ENCODE results near the gene SOX18.
"Not testable (repeated sequence)": the region's sequence is repeated elsewhere in the genome, so short reads cannot be mapped to it uniquely, and the experiment has no call there.

Gene SOX18

GRCh38 chr20:64092258-64093012, 43.0 kb upstream of the SOX18 start:
- TF ChIP-seq, protein P1, sequence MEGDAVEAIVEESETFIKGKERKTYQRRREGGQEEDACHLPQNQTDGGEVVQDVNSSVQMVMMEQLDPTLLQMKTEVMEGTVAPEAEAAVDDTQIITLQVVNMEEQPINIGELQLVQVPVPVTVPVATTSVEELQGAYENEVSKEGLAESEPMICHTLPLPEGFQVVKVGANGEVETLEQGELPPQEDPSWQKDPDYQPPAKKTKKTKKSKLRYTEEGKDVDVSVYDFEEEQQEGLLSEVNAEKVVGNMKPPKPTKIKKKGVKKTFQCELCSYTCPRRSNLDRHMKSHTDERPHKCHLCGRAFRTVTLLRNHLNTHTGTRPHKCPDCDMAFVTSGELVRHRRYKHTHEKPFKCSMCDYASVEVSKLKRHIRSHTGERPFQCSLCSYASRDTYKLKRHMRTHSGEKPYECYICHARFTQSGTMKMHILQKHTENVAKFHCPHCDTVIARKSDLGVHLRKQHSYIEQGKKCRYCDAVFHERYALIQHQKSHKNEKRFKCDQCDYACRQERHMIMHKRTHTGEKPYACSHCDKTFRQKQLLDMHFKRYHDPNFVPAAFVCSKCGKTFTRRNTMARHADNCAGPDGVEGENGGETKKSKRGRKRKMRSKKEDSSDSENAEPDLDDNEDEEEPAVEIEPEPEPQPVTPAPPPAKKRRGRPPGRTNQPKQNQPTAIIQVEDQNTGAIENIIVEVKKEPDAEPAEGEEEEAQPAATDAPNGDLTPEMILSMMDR (IDR thresholded peaks at IDR 0.05; ENCODE audit: borderline replicate concordance, insufficient read depth, low read depth, low read length): no peak
- H3K4me3 ChIP-seq (ENCODE audit: low read depth, low read length): no peak overlapping the region

DNA sequence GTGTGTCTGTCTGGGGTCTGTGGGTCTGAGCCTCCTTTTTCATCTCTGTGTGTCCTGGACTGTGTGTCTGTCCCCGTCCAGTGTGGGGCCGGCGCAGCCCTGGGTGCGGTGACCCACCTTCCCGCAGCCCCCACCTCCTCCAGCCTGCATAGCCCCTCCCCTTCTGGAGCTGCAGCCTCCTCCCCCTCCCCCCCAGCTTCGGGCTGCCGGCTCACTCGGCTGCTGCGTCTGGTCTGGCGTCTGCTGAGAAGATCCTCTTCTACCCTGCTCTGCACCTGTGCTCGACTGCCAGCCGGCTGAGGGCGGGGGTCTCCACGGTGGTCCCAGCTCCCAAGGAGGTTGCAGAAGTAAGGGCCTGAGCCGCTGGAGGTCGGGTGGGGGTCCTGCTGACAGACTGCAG, 42.3 kb upstream of the SOX18 start:
- H3K4me3 ChIP-seq (ENCODE audit: low read depth, low read length): no peak overlapping the region
- TF ChIP-seq, protein P1 (IDR thresholded peaks at IDR 0.05; ENCODE audit: borderline replicate concordance, insufficient read depth, low read depth, low read length): no peak

DNA sequence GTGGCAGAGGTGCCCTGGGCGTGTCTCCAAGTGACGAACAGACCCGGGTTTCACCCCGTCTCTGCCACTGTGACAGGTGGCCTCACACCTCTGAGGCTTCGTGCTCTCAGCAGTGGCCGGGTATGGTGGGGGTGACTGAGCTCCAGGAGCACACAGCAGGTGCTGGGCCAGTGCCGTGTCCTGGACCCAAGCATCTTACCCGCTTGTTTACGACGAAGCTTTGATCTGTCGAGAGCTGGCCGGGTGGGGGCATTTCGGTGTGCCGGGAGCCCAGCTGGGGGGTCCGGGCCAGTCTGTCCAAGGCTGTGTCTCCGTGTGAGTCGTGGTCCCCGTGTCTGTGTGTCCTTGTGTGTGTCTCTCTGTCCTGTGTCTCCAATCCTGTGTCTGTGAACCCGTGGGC, 41.9 kb upstream of the SOX18 start:
- TF ChIP-seq, protein P1 (IDR thresholded peaks at IDR 0.05; ENCODE audit: borderline replicate concordance, insufficient read depth, low read depth, low read length): no peak
- no peak overlapping the region for H3K4me3 ChIP-seq (ENCODE audit: low read depth, low read length)

- no peak overlapping the region for H3K4me3 ChIP-seq (ENCODE audit: low read depth, low read length)
- TF ChIP-seq, protein P1 (IDR thresholded peaks at IDR 0.05; ENCODE audit: borderline replicate concordance, insufficient read depth, low read depth, low read length): no peak
Measured at GRCh38 chr20:64090165-64090564, 40.7 kb upstream of the SOX18 start.

DNA sequence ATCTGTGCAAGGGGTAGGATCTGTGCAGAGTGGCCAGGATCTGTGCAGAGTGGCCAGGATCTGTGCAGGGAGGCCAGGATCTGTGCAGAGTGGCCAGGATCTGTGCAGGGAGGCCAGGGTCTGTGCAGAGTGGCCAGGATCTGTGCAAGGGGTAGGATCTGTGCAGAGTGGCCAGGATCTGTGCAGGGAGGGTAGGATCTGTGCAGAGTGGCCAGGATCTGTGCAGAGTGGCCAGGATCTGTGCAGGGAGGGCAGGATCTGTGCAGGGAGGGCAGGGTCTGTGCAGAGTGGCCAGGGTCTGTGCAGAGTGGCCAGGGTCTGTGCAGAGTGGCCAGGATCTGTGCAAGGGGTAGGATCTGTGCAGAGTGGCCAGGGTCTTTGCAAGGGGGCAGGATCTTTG, 39.1 kb upstream of the SOX18 start:
- H3K4me3 ChIP-seq (ENCODE audit: low read depth, low read length): not testable (repeated sequence)

DNA sequence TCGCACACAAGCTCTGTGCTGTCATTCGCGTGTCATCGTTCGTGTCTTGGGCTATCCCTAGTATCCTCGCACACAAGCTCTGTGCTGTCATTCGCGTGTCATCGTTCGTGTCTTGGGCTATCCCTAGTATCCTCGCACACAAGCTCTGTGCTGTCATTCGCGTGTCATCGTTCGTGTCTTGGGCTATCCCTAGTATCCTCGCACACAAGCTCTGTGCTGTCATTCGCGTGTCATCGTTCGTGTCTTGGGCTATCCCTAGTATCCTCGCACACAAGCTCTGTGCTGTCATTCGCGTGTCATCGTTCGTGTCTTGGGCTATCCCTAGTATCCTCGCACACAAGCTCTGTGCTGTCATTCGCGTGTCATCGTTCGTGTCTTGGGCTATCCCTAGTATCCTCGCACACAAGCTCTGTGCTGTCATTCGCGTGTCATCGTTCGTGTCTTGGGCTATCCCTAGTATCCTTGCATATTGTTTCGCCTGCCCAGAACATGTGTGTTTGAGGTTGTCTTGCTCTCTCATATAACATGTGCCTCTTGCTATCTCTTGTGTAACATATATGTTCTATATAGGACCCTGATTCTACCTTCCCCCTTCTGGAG, 37.9 kb upstream of the SOX18 start:
- not testable (repeated sequence) for H3K4me3 ChIP-seq (ENCODE audit: low read depth, low read length)

- no peak overlapping the region for H3K4me3 ChIP-seq (ENCODE audit: low read depth, low read length)
- TF ChIP-seq, protein P1 (IDR thresholded peaks at IDR 0.05; ENCODE audit: borderline replicate concordance, insufficient read depth, low read depth, low read length): no peak
Measured at GRCh38 chr20:64086801-64087200, 37.4 kb upstream of the SOX18 start.

DNA sequence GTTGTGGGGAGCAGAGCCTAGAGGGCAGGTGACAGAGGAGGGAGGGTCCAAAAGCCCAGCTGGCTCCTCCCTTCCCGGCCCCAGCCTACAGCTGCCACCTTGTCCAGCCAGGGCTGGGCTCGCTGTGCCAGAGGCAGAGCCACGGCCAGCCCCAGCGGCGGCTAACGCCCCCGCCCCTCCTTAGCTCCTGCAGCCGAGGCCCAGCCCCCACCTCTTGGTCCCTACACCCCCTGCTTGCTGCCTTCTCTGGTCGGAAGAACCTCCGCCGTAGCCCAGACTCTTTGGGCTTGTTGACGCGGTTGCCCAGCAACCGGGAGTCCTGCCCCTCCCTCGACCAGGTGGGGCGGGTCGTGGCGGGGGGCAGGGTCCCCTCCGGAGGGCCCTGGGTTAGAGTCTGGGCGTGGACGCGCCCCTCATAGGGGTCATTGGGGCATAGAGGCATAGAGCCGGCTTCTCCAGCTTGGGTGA, 35.3 kb upstream of the SOX18 start:
- no peak overlapping the region for H3K4me3 ChIP-seq (ENCODE audit: low read depth, low read length)
- TF ChIP-seq, protein P1 (IDR thresholded peaks at IDR 0.05; ENCODE audit: borderline replicate concordance, insufficient read depth, low read depth, low read length): no peak
